Fibroblast of skin of left quadriceps (primary cell): ENCODE data around the gene GNAI3.
"Not testable (repeated sequence)": the region's sequence is repeated elsewhere in the genome, so short reads cannot be mapped to it uniquely, and the experiment has no call there.

ENCODE experiments used
- DNase-seq, 2 experiments: peaks; one replicate each; pipeline ENCODE4 v3.0.0-alpha.2; 2013; ENCODE audit warnings: low read depth in 2 of 2

The GNAI3 gene

DNA sequence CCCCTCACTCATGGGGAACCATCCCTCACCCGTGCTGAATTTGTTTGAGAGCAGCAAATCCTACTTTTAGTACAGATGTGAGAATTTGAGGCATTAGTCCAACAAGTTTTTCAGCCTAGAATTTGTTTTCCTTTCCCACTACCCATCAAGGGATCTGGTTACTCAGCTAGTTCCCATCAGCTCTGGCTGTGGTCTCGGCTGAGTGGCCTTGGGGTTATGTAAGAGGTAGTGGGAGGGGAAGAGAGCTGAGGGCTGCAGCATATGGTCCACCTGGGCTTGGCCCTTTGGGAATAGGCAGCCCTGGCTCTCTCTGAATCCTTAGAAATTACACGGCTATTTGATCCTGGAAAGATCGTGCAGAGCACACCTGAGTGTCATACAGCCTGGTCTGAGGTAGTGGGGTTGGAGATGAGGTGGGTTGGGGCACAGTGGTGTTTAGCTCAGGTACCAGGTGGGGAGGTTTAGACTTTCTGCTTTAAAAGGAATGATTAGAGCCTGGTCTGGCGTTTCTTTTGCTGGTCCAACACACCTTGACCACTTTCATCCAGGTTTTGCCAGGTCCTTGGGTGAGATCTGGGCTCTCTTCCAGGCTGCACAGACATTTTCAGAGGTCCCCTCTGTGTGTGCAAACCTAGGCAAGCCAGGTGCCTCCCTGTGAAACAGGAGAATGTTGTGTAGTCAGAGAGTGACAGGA is 111.7 kb downstream of the GNAI3 start:
- no peak for DNase-seq

DNA sequence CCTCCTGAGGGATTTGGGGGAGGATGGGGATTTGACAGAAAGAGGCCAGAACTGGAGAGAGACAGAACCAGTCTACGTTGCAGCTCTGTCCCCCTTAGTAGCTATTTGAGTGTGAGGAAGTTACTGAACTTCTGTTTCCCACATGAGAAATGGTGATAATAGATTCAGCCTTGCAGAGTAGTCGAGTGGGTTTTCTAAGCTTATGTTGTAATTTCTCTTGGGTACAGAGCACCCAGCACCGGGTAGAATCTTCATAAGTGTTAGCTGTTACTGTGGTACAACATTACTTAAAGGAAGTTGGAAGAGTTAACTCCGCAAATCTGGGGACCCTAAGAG is 112.2 kb downstream of the GNAI3 start:
- not testable (repeated sequence) for DNase-seq

DNA sequence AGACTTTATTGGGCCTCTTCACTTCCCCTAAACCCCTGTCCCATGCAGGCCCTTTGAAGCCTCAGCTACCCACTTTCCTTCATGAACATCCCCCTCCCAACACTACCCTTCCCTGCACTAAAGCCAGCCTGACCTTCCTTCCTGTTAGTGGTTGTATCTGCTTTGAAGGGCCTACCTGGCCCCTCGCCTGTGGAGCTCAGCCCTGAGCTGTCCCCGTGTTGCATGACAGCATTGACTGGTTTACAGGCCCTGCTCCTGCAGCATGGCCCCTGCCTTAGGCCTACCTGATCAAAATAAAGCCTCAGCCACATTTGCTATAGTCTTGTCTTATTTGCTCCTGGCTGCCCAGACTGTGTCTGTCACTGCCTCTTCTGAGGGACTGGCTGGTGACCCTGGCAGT is 113.0 kb downstream of the GNAI3 start:
- no peak for DNase-seq

DNA sequence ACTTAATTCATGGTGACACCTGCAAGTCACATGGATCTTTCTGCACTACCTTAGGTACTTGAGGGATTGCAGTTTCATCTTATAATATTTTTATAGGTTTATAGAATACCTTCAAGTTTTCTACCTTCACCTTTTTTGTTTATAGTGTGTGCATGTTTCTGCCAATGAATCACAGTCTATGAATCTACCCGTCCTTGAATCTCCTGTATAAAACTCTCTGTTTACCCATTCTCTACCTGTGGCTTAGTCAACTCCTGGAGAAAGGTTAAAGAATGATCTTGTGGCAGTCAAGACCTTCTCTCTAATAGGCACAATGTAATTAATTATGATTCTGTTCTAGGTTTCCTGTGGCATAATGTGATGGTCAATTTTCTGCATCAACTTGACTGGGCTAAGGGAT is 116.3 kb downstream of the GNAI3 start:
- DNase-seq, result no peak

DNA sequence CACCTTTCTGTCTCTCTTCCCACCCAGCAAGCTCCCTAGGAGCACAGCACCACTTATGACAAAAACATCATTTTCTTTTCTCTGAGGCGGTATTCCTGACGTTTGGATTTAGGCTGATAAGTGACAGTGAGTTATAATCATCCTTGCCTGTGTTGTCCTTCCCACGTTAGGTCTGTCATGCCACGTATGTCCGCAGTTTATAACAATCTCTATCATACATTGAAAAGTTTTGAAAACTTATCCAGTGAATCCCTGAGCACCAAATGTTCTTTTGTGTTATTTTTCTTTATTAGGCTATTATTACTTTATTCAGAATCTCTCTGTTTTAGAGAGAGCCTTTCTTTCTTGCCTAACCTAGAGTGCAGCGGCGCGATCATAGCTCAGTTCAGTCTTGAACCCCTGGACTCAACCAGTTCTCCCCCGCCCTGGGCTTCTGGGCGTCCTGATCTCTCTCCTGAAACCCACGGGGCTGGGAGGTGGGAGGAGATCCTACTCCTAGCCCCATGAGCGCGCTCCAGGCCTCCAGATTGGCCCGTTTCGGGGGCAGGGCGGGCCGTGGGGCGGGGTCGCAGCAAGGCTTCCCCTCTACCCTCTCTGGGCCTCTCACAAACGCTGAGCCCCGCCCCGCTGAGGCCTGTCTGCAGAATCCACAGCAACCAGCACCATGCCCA is 119.2 kb downstream of the GNAI3 start, which contains the start of gene GSTM2:
Gene GSTM2, plus strand, starts transcription at position 606 of the 671 bp plus-strand sequence. Its CDS starts 59 bp downstream, at position 665.
- DNase-seq, result peak; percentile 70 to 75
